ENCODE data around the gene TRAPPC11.
"Not testable (repeated sequence)": the region's sequence is repeated elsewhere in the genome, so short reads cannot be mapped to it uniquely, and the experiment has no call there.

TRAPPC11 gene

GRCh38 chr4:183722731-183723560, 63.9 kb downstream of the TRAPPC11 start:
- DNase-seq, result peak; percentile 8

- no peak for DNase-seq
Measured at GRCh38 chr4:183723561-183724228, 64.6 kb downstream of the TRAPPC11 start.

- not testable (repeated sequence) for DNase-seq
Measured at GRCh38 chr4:183725585-183725984, 66.5 kb downstream of the TRAPPC11 start.

GRCh38 chr4:183727482-183727881, 68.4 kb downstream of the TRAPPC11 start:
- DNase-seq, result no peak

- DNase-seq, result no peak
Measured at GRCh38 chr4:183728223-183729068, 69.4 kb downstream of the TRAPPC11 start.

GRCh38 chr4:183729069-183729406, 69.9 kb downstream of the TRAPPC11 start:
- DNase-seq, result no peak

- DNase-seq, result no peak
Measured at GRCh38 chr4:183729430-183730328, 70.6 kb downstream of the TRAPPC11 start.

- DNase-seq, result no peak
Measured at GRCh38 chr4:183732296-183732695, 73.2 kb downstream of the TRAPPC11 start.

- DNase-seq, result no peak
Measured at GRCh38 chr4:183733181-183733580, 74.1 kb downstream of the TRAPPC11 start.

- no peak for DNase-seq
Measured at GRCh38 chr4:183738081-183738673, 79.1 kb downstream of the TRAPPC11 start.

GRCh38 chr4:183738961-183739360, 79.9 kb downstream of the TRAPPC11 start:
- no peak for DNase-seq

- no peak for DNase-seq
Measured at GRCh38 chr4:183746305-183747229, 87.5 kb downstream of the TRAPPC11 start.

GRCh38 chr4:183747380-183747779, 88.3 kb downstream of the TRAPPC11 start:
- DNase-seq, result no peak

- DNase-seq, result no peak
Measured at GRCh38 chr4:183747931-183748670, 89.0 kb downstream of the TRAPPC11 start.

GRCh38 chr4:183751106-183751505, 92.0 kb downstream of the TRAPPC11 start:
- DNase-seq, result no peak

- no peak for DNase-seq
Measured at GRCh38 chr4:183755596-183755995, 96.5 kb downstream of the TRAPPC11 start.

GRCh38 chr4:183757060-183757459, 98.0 kb downstream of the TRAPPC11 start:
- no peak for DNase-seq

- DNase-seq, result no peak
Measured at GRCh38 chr4:183758061-183758757, 99.1 kb downstream of the TRAPPC11 start.

GRCh38 chr4:183758758-183759447, 99.8 kb downstream of the TRAPPC11 start:
- no peak for DNase-seq

Measured in effector CD4-positive, alpha-beta T cell (primary cell).